Muscle of arm (tissue), 12 donors: Measurements from ENCODE around the gene BCOR. TPM values are rescaled to one million over a fixed set of nuclear protein-coding genes. Genes with fewer than 3 reads are reported as not detected.

Experiments used
- DNase-seq: peaks from one replicate; pipeline ENCODE4 v3.0.0-alpha.2; 2013
- polyA plus RNA-seq, 12 donors: library from polyadenylated mRNA; unstranded; fragments of 120-200 nt; gene quantifications; one replicate each; pipeline ENCODE4 v1.2.1, GENCODE V29; 2013; ENCODE audit not compliant: insufficient read length in 12 of 12

BCOR gene
- polyA plus RNA-seq, 12 donors = 21.7 to 41.6 (median 26.6) TPM; not detected in 1

GRCh38 chrX:40066700-40067099 lies 31.1 kb downstream of the BCOR start:
- no peak for DNase-seq

GRCh38 chrX:40065296-40066046 lies 32.3 kb downstream of the BCOR start:
- no peak for DNase-seq

GRCh38 chrX:40064055-40064597 lies 33.6 kb downstream of the BCOR start:
- no peak for DNase-seq

- no peak for DNase-seq
These were observed 34.2 kb downstream of the BCOR start for GRCh38 chrX:40063555-40063954.

- no peak for DNase-seq
These were observed 35.1 kb downstream of the BCOR start for GRCh38 chrX:40062525-40063155.

GRCh38 chrX:40061871-40062524 lies 35.8 kb downstream of the BCOR start:
- DNase-seq = no peak

- DNase-seq = no peak
These were observed 36.8 kb downstream of the BCOR start for GRCh38 chrX:40061005-40061404.

- no peak for DNase-seq
These were observed 37.4 kb downstream of the BCOR start for GRCh38 chrX:40060356-40060845.

GRCh38 chrX:40058719-40059118 lies 39.0 kb downstream of the BCOR start:
- DNase-seq = no peak

- no peak for DNase-seq
These were observed 40.4 kb downstream of the BCOR start for GRCh38 chrX:40057405-40057804.

GRCh38 chrX:40056420-40056819 lies 41.3 kb downstream of the BCOR start:
- DNase-seq = no peak

GRCh38 chrX:40055495-40055894 lies 42.3 kb downstream of the BCOR start:
- DNase-seq = no peak

GRCh38 chrX:40054793-40055192 lies 43.0 kb downstream of the BCOR start:
- no peak for DNase-seq

GRCh38 chrX:40050532-40050931 lies 47.2 kb downstream of the BCOR start:
- no peak for DNase-seq

GRCh38 chrX:40049084-40049641 lies 48.6 kb downstream of the BCOR start:
- DNase-seq = no peak

- no peak for DNase-seq
These were observed 50.3 kb downstream of the BCOR start for GRCh38 chrX:40047485-40047884.

GRCh38 chrX:40043895-40044294 lies 53.9 kb downstream of the BCOR start:
- no peak for DNase-seq

- no peak for DNase-seq
These were observed 55.8 kb downstream of the BCOR start for GRCh38 chrX:40041915-40042314.

GRCh38 chrX:40040686-40041461 lies 56.9 kb downstream of the BCOR start:
- no peak for DNase-seq

GRCh38 chrX:40039887-40040286 lies 57.9 kb downstream of the BCOR start:
- DNase-seq = no peak

- DNase-seq = no peak
These were observed 60.4 kb downstream of the BCOR start for GRCh38 chrX:40037367-40037766.
